ENCODE data around the gene CCDC57.

Gene CCDC57

DNA sequence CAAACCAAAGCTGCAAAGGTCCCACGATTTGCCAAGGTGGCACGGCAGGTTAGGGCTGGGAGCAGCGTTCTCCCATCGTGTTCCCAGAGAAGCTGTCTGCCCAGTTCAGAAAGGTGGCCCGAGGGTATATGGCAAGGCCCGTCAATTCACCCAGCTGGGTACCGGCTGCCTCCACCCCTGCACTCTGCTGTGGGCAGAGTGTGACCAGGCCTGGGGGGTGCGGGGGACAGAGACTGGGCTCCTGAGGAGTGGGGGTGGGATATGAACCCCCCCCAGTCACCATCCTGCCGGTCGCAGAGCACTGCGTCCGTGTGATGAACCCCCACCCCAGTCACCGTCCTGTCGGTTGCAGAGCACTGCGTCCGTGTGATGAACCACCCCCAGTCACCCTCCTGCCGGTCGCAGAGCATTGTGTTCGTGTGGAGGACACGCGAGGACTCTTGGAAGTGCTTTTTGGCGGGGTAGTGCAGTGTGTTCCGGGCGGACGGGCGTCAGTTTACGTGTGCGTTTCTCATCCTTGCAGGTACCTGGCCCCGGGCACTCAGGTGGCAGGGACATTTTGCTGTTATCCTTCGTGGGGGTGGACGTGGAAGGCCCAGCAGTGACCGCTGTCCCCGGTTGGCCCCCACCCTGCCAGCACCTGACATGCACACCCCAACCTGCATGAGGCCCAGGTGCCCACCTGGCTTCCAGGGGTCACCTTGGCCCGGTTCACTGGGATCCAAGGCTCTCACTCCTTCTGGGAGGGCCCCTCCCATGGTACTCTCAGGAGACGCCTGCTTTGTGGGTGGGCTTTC is 111.9 kb downstream of the CCDC57 start:
- TF ChIP-seq GATA3 (IDR thresholded peaks at IDR 0.05; ENCODE audit: low read depth, low read length) (no peak), GATA2 (IDR thresholded peaks at IDR 0.05; ENCODE audit: low read depth, low read length) (no peak)

DNA sequence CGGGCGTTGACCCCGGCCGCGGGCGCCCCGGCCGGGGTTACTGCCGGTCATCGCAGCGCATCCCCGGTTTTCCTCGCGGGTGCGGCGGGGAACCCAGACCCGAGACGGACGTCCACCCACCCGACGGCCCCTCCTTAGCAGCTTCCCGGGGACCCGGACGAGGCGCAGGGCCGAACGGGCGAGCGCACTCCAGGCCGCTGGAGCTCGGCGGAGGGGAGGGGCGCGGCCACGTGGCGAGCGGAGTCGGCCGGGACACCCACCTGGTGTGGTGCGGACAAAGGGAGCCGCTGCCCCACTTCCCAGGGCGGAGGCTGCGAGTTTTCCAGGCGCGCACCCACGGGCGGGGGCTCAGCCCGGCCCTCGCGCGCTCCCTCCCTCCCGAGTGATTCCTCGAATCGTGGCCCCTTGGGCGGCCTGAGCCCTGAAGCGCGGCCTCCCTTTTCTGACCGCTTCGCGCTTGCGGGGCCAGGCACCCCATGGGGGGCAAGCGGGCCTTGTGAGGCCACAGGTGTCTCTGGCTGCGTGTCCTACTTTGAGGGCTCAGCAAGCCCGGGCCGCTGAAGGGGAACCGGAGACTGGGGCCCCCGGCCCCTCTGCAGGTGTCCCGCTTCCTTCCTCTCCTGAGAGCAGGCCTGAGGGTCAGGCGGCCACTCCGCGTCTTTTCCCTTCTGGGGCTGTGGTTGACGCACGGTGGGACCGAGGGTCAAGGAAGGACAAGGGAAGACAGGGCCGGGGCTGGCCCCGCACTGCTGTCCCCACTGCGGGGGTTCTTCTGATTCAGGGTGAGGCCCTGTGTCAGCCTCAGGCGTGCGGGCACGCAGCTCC is 113.5 kb downstream of the CCDC57 start:
- TF ChIP-seq GATA2 (IDR thresholded peaks at IDR 0.05; ENCODE audit: low read depth, low read length) (no peak), GATA3 (IDR thresholded peaks at IDR 0.05; ENCODE audit: low read depth, low read length) (no peak)

DNA sequence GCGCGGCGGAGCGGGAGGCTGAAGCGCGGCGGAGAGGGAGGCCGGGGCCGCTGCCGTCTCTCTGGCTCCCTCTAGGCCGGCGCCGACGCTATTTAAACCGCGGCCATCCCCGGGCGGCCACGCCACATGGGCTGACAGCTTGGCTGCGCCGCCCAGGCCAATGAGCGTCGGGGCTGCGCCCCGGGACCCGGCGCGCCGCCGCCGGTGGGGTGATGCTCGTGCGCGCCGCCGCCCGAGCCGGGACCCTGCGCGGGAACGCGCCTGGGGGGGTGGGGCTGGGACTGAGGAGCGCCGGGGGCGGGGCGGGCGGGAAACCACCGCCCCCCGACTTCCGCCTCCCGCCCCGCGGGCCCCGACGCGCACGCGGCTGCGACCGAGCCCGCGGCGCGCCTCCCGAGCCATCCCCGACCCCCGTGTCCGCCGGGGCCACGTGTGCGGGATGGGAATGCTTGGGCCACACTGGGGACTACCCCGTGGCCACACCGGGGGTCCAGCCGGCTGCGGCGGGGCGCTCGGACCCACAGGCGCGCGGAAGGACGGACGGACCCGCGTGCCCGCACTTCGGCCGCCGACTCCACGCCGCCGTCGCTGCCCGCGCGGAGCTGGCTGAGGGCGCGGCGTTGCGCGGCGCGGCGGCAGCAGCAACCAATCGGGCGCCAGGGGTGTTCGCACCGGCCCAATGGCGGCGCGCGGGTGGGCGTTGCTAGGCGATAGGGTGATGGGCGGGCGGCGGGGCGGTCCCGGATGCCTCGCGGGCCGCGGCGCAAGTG is 114.3 kb downstream of the CCDC57 start, which contains the start of gene FASN:
TSS of gene FASN (minus strand) at position 68 of the 770 bp plus-strand sequence. CDS start 1,791 bp downstream, outside the sequence.
- no peak for TF ChIP-seq GATA3 (IDR thresholded peaks at IDR 0.05; ENCODE audit: low read depth, low read length)
- TF ChIP-seq GATA2 (IDR thresholded peaks at IDR 0.05; ENCODE audit: low read depth, low read length), result peak; percentile 8; the same call in 1 of the 2 replicates

DNA sequence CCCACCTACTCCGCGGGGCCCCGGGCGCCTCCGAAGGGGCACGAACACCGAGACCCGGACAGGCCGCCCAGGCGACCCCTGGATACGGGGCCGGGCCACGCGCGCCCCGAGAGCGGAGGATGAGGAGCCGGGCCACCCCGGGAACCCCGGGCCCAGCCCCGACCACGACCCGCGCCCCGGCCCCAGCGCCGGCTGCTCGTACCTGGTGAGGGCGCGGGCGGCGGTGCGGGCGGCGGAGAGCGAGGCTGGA is 114.8 kb downstream of the CCDC57 start:
- TF ChIP-seq GATA3 (IDR thresholded peaks at IDR 0.05; ENCODE audit: low read depth, low read length) (no peak), GATA2 (IDR thresholded peaks at IDR 0.05; ENCODE audit: low read depth, low read length) (no peak)

DNA sequence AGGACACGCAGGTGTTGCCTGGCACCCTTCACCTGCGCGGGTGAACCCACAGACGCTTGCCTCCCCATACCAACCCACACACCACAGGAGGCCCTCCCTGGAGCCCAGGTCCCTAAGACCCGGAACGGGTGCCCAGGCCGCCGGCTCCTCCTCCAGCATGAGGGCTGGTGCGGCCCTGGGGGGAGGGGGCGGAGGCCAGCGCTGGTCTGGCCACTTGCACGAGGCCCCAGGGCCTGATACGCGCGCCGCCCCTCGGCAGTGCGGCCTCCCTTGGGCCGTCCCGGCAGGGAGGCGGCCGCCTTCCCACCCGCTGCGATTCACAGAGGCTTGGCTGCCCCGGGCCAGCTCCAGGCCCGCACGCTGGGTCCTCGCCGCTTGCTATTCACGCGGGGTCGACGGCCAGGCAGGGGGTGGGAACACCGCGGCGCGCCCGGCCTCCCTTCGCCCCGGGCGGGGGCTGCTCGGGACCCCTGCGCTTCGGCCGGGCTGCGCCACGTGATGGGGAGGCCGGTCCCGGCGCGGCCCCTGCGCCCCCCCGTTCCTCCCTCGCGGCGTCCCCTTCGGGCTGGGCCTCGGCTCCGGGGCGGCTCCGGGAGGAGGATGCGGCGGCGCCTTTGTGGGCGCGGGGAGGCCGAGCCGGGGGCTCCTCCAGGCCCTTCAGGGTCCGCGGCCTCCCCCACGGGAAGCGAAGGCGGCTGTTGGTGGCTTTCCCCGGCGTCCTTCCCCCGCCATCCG is 115.3 kb downstream of the CCDC57 start:
- no peak for TF ChIP-seq GATA3 (IDR thresholded peaks at IDR 0.05; ENCODE audit: low read depth, low read length)
- no peak for TF ChIP-seq GATA2 (IDR thresholded peaks at IDR 0.05; ENCODE audit: low read depth, low read length)

DNA sequence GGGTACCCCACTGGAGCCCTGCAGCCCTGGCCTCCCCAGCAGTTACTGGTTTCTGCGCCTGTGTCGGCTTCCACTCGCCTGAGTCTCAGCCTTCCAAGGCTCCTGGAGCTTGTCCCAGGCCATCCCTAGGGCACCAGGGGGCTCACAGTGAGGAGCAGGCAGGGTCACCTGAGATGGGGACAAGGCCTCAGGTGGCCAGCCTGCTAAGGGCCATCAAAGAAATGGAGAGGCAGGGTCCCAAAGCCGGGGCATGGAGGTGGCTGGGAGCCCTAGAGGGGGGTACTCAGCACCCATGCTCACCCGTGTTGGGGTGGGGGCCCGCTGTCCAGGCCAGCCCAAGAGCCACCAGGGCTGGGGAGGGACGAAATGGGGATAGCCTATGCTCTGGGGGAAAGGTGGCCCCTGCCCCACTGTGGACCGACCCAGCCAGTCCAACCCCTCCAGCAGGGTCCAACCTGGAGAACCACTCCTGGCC is 115.9 kb downstream of the CCDC57 start:
- no peak for TF ChIP-seq GATA3 (IDR thresholded peaks at IDR 0.05; ENCODE audit: low read depth, low read length)
- TF ChIP-seq GATA2 (IDR thresholded peaks at IDR 0.05; ENCODE audit: low read depth, low read length), result no peak

DNA sequence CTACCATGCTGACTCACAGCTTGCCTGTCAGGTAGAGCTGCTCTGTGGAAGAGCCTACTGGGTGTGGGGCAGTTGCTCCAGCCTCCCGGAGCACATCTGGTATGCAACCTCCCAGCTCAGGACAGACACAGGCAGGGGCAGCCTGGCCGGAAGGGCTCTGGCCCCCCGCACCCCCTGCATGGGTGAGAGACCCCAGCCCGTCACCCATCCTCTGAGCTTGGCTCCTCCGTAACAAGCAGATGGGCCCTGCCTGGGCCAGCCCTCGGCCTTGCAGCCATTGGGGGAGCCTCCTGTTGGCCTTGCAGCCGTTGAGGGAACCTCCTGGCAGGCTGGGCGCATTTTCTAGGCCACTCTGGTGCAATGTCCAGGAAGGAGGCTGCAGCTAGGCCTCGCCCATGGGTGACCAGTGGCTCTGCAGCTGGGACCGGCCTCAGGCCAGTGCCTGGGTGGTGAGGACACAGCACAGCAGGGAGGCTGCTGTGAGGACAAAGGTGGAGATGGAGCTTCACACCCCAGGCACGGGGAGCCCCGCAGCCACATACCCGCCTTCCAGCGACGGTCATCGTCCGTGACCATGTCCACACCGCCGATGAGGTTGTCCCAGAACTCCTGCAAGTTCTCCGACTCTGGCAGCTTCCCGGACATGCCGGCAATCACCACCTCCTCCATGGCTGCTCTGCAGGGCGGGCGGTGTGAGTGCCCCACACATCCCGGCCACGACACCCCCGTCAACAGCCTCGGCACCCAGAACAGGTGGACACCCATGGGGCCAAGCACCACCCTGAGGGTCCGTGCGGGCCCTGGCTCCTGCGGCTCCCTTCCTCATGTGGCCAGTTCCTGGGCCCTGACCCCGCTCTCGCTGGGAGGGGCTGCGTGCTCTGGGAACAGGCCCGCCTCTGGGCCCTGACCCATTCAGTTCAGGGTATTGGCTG is 116.6 kb downstream of the CCDC57 start:
- no peak for TF ChIP-seq GATA3 (IDR thresholded peaks at IDR 0.05; ENCODE audit: low read depth, low read length)
- TF ChIP-seq GATA2 (IDR thresholded peaks at IDR 0.05; ENCODE audit: low read depth, low read length), result no peak

DNA sequence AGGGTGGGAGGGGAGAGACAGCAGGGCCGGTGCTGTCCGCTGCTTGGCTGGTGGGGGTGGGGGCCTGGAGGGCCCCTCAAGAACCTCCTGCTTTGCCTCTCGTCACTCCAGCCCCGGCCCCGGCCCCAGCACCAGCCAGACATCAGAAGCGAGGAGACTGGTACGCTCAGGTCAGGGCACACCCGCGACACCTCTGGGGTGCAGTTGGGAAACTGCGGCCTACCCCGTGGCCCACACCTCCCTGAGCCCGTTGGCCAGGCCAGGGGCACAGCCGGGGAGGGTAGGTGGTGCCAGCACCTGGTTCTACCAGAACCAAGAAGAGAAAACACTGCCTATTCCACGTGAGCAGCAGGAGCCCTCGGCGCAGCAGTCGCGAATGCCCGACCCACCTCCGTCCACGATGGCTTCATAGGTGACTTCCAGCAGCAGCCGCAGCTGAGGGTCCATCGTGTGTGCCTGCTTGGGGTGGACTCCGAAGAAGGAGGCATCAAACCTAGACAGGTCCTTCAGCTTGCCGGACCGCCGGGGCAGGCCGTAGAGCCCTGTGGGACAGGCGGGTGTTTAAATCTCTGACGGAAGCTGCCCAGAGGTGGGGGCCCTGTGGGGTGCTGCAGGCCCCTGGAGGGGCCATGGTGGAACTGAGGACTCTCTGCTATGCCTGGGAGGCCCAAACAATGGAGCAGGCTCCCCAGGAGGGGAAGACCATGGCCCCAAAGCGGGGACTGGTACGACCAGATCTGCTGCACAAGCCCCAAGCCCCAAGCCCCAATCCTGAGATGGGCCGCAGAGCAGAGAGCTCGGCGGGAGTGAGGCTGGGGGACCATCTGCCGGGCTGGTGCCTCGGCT is 117.5 kb downstream of the CCDC57 start:
- TF ChIP-seq GATA3 (IDR thresholded peaks at IDR 0.05; ENCODE audit: low read depth, low read length) (no peak), GATA2 (IDR thresholded peaks at IDR 0.05; ENCODE audit: low read depth, low read length) (no peak)

DNA sequence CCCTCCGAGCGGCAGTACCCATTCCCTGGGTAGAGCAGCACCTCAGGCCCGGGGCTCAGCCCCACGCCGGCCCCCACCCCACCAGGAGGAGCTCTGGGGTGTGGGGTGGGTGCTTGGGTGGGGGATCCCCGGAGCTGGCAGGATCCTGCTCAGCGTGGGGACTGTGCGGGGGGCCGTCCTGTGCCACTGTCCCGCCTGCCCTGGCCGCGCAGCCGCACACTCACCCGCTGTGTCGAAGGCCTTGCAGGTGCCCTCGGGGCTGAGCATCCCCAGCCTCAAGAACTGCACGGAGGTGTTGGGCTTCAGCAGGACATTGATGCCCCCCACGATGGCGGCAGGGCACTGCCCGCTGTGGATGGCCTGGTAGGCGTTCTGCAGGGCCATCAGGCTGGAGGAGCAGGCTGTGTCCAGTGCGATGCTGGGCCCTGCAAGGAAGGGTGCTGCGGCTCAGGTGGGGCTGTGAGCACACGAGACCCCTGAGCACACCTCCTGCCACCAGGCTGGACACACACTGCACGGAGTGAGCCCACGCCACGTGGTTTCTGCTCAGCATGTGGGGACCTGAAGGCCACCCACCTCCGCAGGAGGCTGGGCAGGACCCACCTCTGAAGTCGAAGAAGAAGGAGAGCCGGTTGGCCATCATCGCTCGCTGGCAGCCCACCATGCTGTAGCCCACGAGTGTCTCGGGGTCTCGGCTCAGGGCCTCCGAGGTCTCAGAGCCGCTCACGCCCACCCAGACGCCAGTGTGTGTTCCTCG is 119.5 kb downstream of the CCDC57 start:
- TF ChIP-seq GATA2 (IDR thresholded peaks at IDR 0.05; ENCODE audit: low read depth, low read length) (no peak), GATA3 (IDR thresholded peaks at IDR 0.05; ENCODE audit: low read depth, low read length) (no peak)

DNA sequence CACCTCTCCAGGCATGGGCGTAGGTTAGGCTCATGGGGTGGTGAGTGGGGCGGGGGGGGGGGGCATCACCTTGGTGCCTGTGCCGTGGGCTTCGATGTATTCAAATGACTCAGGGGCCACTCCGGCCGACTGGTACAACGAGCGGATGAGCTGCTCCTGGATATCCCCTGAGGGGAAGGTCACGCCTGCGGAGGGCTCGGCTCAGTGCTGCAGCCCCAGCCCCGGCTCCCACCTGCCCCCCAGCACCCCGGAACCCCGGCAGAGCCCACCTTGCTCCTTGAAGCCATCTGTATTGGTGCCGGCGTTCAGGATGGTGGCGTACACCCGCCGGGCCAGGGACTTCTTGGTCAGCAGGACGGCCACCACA is 120.0 kb downstream of the CCDC57 start:
- TF ChIP-seq GATA3 (IDR thresholded peaks at IDR 0.05; ENCODE audit: low read depth, low read length) (no peak), GATA2 (IDR thresholded peaks at IDR 0.05; ENCODE audit: low read depth, low read length) (no peak)

DNA sequence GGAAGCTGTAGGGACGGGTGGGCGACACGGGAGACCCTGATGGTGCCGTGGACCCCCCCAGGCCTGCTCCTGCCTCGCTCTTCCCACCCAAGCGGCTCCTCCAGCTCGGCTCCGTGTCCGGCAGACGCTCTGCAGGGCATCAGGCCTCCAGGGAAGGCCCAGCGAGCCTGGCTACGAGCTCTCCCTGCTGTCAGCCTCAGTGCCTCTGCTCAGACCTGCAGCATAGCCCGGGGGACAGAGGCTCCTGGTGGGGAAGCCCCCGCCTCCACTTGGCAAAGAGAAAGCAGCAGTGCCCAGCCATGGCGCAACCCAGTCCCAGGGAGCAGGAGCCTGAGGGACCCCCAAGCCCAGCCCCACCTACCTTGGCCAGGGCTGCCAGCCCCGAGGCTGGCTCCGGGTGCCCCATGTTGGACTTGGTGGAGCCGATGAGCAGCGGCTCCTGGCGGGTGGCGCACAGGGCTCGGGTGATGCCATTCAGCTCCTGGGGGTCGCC is 120.5 kb downstream of the CCDC57 start:
- TF ChIP-seq GATA2 (IDR thresholded peaks at IDR 0.05; ENCODE audit: low read depth, low read length) (no peak), GATA3 (IDR thresholded peaks at IDR 0.05; ENCODE audit: low read depth, low read length) (no peak)
